DOHH2 (cell line): ENCODE data around the gene KIRREL3.

Source experiments
- EZH2phosphoT487 ChIP-seq: fragments of 200-600 bp; sonication (generic); IDR thresholded peaks from 2 replicates; pipeline ENCODE4 v1.6.1; 2017; ENCODE audit warnings: borderline replicate concordance, mild to moderate bottlenecking, antibody characterized with exemption, low read length, moderate library complexity, mixed read lengths
- TF ChIP-seq, protein P1 (sequence below): fragments of 200-600 bp; sonication (generic); IDR thresholded peaks from one replicate; pipeline ENCODE4 v1.5.1; 2014; ENCODE audit warnings: antibody characterized with exemption, mild to moderate bottlenecking, low read depth, low read length; ENCODE audit not compliant: poor library complexity, severe bottlenecking

DNA sequence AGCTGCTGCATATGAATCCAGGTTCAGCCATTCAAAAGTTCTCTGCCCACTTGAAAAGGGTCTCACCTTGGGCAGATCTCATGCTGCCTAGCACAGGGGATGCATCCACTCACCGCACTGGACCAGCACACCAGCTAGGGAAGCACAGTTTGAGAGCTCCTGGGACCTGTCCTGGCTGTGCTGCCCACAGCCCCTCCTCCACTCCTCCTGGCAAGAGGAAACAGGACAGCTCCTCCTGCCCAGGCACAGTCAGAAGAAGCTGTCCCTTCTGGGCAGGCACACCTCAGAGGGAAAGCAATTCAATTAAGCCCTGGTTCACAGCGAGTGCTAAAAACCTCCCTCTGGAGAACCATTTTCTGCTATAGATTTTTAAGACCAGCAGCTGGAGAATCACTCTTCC, 498.4 kb downstream of the KIRREL3 start:
- TF ChIP-seq, protein P1, sequence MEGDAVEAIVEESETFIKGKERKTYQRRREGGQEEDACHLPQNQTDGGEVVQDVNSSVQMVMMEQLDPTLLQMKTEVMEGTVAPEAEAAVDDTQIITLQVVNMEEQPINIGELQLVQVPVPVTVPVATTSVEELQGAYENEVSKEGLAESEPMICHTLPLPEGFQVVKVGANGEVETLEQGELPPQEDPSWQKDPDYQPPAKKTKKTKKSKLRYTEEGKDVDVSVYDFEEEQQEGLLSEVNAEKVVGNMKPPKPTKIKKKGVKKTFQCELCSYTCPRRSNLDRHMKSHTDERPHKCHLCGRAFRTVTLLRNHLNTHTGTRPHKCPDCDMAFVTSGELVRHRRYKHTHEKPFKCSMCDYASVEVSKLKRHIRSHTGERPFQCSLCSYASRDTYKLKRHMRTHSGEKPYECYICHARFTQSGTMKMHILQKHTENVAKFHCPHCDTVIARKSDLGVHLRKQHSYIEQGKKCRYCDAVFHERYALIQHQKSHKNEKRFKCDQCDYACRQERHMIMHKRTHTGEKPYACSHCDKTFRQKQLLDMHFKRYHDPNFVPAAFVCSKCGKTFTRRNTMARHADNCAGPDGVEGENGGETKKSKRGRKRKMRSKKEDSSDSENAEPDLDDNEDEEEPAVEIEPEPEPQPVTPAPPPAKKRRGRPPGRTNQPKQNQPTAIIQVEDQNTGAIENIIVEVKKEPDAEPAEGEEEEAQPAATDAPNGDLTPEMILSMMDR: no peak
- no peak for TF ChIP-seq EZH2phosphoT487
